HG02943 (cell line): Measurements from ENCODE around the gene LIG1.
"Not testable (repeated sequence)": the region's sequence is repeated elsewhere in the genome, so short reads cannot be mapped to it uniquely, and the experiment has no call there.

Source experiments
- ATAC-seq: cut with Tn5 transposase; IDR thresholded peaks from one replicate; pipeline ENCODE4 v1.9.1; 2021; ENCODE audit warnings: mild to moderate bottlenecking, low read depth, moderate library complexity; ENCODE audit not compliant: unreplicated experiment

Gene LIG1

DNA sequence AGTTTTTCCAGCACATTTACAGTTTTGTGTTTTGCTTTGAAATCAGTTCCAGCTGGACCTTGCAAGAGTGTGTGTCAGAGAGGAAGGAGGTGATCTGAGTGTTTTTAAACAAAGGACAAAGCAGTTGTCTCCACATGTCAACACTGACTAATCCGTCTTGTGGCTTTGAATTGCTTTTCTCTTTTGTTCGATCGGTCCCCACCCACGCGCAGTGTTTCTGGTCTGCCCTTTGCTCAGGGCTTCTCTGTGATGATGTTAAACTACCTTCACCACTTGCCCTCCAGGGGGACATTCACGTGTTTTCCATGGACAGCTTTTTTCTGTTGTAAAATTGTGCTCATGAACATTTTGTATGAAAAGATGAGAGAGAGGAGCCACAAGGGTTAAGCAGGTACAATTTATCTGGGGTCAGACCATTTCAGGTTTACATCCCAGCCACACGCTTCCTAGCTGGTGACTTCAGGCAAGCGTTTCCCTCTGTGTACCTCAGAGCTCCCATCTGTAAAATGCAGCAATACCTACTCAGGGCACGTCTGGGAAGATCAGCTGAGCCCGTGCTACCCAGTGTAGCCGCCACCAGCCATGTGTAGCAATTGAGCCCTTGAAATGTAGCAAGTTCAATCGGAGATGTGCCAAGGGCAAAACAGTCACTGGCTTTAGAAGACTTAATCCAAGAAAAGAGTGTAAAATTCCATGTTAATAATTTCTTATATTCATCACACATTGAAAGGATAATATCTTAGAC is 46.1 kb downstream of the LIG1 start:
- no peak for ATAC-seq

DNA sequence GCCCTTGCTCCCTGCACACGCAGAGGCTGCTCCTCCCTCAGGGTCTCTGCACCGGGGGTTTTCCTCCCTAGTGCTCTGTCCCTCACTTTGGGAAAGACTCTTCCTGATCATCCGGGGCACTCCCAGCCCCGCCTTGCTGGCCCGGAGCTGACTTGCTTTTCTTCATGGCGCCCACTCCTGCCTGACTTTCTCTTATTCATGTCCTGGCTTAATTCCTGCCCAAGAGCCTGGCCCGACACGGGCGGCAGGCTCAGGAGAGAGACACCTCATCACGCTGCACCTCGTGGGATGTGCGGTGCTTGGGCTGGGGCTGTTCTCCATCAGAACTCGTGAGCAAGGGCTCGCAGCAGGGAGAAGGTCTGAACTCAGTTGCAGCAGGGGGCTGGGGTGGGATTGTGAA is 47.7 kb downstream of the LIG1 start:
- ATAC-seq, result no peak

DNA sequence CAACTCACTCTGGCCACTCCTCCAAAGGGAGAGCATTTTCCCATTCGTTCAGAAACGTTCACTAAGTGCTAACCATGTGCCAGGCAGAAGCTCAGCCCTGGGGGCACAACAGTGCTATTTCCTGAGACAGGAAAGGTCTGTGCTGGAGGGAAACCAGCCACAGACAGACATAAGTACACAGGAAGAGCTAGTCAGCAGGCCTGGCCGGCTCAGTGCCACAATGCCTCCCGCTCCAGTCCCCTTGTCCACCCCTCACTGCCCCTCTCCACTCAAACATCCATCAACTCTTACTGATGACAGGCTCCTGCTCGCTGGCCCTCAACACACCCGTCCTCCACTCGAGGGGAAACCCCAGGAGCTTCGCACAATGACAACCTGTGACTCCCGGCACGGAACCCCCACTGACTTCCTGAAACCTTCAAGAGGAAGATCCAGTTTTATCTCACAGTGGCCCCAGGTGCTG is 48.2 kb downstream of the LIG1 start:
- ATAC-seq, result no peak

DNA sequence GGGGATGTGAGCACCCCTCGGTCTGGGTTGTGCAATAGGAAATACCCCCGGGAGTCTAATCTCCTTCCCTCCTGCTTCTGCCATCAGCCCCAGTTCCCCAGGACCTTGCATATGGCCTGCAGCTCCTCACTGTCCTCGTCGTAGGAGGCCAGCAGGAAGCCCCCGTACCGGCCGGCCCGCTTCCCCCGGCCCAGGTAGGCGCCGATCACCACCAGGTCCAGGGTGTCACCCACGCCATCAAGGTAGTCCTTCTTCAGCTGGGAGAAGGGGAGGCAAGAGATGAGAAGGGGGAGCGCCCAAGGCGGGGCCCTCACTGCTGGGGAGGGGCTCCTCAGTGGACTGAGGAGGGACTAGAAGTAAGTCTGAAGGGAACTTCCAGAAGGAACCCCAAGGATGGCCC is 49.1 kb downstream of the LIG1 start:
- ATAC-seq, result no peak

DNA sequence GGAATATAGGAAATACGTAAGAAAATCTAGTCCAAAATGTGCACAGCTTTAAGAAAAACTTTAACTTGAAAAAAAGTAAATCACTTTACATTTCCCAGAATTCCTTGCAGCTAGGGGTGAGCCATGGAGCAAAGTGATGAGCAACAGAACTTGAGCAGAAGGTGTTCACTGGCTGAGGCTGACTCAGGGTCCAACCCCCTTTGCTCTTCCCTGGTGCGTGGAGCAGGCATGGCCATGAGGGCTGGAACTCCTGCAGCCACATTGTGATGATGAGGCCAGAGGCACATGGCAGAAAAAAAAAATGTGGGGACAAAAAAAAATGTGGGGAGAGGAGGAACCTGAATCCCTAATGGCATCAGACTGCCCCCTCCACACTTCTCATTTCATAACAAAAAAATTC is 49.6 kb downstream of the LIG1 start:
- no peak for ATAC-seq

DNA sequence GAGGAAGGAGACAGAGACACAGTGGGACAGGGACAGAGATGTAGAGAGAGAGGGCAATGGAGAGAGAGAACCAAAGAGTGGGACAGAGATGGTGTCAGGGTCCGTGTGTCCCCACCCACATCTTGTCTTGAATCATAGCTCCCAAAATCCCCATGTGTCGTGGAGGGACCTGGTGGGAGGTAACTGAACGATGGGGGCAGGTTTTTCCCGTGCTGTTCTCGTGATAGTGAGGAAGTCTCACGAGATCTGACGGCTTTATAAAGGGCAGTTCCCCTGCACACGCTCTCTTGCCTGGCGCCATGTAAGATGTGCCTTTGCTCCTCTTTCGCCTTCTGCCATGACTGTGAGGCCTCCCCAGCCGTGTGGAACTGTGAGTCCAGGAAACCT is 52.0 kb downstream of the LIG1 start:
- no peak for ATAC-seq

DNA sequence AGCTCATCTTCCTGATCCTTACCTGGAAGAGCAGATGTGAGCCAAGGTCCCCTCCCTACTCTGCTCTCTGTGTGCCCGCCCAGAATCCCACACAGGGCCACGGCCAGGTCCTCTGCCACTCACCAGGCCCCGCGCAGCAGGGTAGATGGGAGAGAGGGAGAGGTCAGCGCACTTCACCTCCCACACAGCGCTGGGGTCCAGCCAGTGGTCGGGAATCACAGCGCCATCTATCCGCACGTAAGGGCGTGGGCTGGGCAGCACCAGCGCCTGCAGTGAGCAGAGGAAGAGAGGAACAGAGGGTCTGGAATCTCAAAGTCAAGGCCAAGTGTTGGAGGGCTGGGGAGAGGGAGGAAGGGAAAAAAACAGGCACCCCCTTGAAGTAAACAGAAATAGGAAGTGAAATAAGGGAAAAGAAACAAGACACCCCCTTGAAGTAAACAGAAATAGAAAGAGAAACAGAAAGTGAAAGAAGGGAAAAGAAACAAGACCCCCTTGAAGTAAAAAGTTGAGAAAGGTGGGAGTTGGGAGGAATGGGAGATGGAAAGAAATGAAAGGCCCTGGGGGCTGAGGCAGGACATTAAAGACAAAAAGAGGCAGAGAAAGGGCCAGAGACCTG is 52.5 kb downstream of the LIG1 start:
- no peak for ATAC-seq

DNA sequence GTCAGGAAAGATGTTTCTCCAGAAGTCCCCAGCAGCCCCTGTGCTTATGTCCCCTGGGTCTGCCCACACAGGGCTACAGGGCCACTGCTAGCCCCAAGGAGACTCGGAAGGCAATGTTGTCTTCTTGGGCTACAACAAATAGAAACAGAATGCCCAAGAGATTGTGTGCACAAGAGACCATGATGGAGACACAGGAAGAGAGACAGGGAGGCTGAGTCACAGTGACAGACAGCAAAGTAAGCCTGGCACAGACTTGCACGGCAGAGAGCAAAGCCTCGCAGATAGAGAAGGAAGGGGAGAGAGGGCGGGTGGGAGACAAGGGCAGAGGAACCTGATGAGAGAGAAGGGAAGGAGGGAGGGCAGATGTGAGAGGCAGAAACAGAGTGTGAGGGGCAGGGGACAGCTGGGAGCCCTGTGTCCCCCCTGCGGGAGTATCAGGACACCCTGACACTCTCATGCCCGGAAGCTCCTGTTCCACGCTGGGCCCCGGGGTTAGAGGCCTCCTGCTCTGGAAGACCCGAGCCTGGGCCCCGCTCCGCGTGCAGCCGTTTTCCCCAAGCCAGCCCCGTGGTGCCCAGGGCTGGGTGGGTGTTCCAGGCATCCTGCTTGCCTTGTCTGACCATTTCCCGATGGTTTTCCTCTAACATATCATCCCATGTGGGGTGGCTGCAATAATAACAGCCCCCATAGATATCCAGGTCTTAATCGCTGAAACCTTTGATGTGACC is 56.8 kb downstream of the LIG1 start:
- no peak for ATAC-seq

DNA sequence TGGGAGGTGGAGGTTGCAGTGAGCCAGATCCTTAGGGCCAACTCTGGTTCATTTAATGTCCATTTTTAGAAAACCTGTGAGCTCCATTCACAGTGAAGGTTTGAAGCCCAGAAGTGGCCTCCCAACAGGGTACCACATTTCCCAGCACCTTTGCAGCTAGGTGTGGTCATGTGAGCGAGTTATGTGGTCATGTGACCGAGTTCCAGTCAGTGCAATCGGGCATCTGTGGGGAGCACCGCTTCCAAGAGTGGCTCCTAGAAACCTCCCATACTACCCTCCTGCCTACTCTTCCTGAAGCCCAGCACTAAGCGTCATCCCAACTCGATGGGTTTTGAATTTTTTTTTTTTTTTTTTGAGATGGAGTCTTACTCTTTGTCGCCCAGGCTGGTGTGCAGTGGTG is 58.9 kb downstream of the LIG1 start:
- no peak for ATAC-seq

DNA sequence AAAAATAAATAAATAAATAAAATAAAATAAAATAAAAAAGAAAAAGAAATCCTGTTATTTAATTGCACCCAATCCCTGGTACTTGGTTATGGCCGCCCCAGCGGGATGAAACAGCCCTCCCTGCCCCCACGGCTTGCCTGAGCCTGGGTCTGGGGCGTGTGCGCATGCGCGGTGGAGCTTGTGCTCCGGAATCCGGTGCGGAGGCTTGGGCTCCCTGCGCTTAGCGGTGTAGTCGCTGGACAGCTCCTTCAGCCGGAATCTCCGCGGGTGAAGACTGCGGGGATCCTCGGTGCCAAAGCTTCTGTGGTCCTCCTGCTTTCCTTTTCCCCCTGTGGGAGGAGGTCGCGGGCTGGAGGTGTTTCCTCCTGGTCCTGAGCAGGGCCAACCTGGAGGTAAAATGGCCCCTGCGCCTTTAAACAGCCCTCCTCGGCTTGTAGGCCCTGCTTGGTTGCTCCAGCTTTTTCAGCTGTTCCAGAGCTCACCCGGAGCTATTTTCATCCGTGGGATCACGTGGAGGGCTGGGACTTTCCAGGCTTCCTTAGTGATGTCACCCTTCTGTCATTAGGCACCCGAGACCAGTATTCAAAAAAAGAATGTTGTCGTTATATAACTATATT is 59.7 kb downstream of the LIG1 start, which contains the start of gene PLA2G4C:
Gene PLA2G4C (minus strand): TSS at position 468 of the 617 bp plus-strand sequence. CDS start 4,288 bp downstream, outside the sequence.
- ATAC-seq, result no peak

DNA sequence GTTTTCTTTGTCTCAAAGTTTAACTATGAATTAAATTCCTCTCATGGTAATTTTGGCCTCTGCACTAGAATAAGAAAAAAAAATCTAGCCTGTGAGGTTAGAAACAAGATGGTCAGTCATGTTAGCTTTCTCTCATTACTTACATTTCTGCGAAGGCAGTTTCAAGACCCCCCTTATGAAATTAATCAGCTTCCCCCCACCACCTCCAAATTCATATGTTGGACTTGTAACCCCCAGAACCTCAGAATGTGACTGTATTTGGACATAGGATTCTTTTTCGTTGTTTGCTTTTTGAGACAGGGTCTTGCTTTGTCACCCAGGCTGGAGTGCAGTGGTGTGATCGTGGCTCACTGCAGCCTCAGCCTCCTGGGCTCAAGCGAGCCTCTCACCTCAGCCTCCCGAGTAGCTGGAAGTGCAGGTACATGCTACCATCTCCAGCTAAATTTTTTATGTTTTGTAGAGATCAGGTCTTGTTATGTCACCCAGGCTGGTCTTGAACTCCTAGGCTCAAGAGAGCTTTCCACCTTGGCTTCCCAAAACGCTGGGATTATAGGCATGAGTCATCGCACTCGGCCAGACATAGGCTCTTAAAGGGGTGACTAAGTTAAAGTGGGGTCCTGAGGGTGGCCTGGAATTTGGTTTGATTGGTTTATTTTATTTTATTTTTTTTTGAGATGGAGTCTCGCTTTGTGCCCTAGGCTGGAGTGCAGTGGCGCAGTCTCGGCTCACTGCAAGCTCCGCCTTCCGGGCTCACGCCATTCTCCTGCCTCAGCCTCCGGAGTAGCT is 61.0 kb downstream of the LIG1 start:
- ATAC-seq, result no peak

DNA sequence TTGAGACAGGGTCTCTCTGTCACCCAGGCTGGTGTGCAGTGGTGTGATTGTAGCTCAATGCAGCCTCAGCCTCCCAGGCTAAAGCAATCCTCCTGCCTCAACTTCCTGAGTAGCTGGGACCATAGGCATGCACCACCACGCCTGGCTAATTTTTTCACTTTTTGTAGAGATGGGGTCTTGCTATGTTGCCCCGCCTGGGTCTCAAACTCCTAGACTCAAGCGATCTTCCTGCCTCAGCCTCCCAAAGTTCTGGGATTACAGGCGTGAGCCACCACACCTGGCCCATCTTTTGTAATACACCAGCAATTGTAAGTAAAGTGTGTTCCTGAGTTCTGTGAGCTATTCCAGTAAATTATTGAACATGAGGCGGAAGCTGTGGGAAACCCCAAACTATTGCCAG is 66.2 kb downstream of the LIG1 start:
- ATAC-seq, result no peak

DNA sequence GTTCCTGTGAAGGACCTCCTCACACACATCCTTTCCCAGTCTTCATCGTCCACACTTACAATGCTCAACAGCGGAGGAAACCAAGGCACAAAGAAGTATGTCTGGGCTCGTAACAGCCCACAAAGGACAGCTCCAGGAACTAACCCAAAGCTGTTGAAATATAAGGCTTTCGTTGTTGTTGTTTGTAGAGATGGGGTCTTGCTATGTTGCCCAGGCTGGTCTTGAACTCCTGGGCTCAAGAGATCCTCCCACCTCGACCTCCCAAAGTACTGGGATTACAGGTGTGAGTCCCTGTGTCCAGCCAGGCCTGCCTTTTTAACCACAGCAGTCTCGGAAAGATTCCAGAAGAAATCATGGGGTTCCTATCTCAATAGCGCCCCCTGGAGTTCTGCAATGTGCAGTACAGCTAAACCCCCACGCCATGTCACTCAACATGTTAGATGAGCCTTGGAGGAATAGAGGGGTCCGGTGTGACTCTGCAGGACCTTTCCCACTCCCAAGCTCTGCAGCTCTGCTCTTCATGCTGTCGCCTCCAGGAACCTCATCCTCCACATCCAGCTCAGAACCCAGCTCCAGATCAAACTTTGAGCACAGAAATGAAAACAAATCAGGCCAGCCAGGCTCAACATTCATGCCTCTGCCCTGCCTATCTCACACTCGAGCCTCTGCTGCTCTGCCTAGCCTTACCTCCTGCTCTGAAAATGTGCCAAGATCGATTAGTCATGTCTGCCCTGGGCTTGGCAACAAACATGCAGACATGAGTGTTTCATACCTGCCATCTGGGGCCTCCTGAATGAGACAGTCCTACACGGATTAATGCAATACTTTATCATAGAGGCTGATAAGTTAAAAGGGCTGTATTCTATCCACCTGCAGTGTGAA is 67.0 kb downstream of the LIG1 start:
- no peak for ATAC-seq

DNA sequence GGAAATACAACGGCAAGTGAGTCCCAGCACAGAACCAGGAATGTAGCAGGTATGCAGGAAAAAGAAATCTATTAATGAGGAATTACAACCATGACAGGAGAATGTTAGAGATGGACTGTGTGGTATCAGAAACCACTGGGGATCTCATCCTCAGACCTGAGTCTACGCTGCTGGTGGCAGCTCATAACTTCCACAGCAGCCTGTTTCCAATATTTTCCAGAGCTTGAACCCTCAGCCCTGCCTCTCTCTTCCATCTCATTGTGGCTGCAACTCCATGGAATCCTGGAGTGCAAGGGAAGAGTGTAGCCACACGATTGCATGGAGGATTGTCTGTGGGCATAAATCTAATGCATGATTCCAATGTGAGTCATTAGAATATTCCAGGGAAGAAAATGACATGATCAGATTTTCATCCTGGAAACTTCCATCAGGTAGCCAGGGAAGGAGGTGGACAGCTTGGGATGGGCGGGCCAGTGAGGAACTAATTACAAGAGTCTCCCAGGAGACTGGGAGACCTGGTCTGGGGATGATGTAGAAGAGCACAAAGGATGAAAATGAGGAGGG is 74.5 kb downstream of the LIG1 start:
- ATAC-seq, result no peak

DNA sequence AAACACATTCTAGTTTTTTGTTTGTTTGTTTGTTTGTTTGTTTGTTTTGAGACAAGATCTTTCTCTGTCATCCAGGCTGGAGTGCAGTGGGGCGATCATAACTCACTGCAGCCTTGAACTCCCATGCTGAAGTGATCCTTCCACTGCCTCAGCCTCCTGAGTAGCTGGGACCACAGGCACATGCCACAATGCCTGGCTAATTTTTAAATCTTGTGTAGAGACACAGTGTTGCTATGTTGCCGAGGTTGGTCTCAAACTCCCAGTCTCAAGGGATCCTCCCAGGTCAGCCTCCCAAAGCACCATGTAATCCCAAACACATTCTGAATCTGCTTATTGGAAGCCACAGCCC is 75.3 kb downstream of the LIG1 start:
- no peak for ATAC-seq

DNA sequence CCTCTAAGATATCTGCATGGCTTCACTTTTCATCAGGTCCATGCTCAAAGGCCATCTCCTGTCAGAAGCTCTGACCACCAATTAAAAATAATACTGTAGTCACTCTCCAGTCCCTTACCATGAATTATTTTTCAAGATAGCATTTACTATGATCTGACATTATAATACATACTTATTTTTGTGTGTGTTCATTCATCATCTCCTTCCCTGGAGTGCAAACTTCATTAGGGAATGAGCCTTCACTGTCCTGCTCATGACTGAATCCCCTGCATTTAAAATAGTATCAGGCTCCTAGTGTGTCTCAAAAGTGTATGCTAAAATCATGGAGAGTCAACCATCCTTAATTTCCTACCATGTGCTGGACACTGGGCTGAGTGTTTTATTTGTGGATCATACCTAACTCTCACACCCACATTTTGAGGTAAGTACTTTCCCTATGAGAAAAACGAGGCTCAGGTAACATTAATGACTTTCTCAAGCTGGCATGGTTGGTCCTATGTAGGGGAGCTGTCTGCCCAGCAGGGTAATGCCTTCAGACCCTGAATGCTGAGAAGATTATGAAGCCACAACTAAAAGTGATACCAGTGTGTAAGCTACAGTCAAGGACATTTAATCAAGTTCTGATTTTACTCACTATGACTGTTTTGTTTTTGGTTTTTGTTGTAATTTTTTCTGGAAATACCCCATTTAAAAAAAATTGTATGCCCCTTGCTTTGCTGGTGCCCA is 75.9 kb downstream of the LIG1 start:
- ATAC-seq, result no peak

DNA sequence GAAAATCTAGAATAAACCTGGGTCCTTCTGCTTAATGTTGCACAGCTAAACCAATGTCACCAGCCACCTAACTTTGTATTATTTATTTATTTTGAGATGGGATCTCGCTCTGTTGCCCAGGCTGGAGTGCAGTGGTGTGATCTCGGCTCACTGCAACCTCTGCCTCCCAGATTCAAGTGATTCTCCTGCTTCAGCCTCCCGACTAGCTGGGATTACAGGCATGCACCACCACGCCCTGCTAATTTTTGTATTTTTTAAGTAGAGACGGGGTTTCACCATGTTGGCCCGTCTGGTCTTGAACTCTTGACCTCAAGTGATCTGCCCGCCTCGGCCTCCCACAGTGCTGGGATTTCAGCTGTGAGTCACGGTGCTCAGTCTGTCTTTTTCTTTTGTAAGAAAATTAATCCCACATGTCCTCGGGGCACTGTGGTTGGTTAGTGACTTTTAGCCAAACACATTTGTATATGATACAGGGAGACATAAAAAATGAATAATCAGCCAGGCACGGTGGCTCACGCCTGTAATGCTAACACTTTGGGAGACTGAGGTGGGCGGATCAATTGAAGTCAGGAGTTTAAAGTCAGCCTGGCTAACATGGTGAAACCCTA is 78.9 kb downstream of the LIG1 start:
- not testable (repeated sequence) for ATAC-seq

DNA sequence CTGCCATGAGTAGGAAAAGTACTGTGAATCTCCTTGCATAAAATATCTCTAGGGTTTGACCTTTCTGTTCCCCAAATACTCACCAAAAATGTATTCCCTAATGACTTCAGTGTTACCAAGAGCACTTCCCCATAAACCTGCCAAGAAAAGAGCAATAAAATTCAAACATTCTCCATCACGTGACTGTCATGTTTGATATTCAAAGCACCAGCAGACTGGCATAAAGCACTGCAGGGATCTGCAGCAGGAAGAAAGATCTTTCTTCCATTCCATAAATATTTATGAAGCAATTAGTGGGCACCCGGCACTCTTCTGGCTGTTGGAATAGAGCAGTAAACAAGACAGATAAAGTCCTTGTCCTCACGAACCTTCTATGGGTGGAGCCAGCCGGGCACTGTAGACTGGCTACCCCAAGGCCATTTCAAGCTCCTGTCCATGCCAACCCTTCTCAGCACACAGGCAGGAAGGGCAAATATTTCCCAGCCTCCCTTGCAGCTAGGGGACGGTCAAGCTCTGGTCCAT is 79.8 kb downstream of the LIG1 start:
- no peak for ATAC-seq
